GM21576 (cell line): ENCODE results near the gene DPH2.

ENCODE experiments used
- ATAC-seq: cut with Tn5 transposase; IDR thresholded peaks from one replicate; pipeline ENCODE4 v1.9.1; 2021; ENCODE audit warnings: mild to moderate bottlenecking, moderate library complexity; ENCODE audit not compliant: unreplicated experiment

Gene DPH2

DNA sequence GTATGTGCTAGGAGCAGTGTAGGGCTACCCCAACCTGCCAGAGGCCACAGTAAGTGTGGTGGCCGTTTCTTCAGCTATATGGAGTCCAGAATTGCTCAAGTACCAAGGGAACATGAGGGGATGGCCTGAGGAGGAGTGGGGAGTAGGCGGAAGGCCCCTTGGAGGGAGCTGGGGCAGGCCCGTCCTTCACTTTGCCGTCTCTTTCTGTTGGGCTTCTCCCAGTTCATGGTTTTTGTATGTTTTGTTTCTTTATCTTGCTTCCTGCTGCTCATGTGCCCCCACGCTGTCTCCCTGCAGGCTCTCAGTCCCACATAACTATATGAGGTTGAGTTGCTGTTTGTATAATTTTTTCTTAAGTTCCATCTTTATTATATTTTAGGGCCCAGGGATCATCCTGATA is 5.9 kb upstream of the DPH2 start:
- ATAC-seq: no peak

DNA sequence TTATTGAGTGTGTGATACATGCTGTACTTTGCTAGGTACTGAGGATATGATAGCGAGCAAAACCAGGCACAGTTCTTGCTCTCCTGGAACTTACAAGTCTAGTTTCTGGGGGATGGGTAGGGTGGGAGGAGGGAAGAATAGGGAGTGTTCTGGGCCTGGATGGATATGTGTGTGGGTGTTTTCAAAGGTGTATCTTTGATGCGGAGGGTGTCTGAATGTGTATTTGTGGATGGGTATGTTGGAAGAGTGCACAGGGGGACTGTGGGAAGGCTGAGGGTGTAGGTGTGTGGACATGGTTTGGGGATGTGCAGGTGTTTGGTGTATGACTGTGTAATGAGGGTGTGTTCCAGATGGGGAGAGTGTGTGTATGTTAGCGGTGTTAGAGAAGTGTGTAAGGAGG is 4.5 kb upstream of the DPH2 start:
- ATAC-seq: no peak

DNA sequence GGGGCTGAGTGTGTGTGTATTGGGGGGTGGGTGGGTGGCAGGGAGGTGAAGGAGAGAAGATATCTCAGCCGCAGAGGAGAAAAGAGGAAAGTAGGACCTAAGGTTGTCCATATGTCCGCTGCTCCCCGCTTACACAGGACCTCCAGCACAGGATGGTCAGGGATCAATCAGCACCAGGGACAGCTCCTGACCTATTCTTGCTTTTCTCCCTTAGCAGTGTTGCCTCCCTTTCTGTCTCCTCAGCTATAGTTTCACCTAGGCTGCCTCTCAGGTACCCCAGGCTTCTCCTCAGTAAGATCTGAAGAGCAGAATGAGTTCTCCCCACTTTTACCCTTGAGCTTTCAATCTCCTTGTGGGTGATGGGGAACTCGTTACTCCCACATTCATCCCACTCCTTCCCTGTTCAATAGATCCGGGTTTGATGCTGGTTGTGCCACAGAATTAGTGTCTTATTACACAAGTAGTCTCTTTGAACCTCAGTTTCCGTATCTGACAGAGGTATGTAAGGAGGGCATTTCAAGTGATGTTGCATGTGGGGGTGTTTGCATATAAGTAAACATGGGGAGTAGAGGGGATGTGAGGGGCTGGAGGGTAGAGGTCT is 1.4 kb upstream of the DPH2 start:
- no peak for ATAC-seq

DNA sequence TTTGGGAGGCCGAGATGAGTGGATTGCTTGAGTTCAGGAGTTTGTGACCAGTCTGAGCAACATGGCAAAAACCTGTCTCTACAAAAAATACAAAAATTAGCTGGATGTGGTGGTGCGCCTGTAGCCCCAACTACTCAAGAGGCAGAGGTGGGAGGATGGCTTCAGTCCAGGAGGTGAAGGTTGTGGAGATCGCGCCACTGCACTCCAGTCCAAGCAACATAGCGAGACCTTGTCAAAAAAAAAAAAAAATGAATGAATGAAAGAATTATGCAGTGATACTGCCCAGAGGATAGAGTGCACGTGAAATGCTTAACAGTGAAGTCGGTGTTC is 429 bp upstream of the DPH2 start:
- ATAC-seq: no peak

DNA sequence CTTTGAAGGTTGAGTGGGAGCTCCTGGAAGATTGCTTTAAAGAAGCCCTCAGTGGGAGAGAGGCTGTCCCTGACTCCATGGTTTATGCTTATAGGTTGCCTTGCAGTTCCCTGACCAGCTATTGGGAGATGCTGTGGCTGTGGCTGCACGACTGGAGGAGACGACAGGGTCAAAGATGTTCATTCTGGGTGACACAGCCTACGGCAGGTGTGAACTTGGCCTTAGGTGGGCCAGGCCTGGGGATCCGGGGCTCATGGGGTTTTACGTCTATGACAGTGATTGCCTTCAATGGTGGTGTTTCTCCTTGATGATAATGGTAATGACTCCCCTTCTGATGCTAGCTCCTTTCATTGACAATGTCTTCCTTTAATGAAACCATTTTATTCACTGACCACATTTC is 692 bp downstream of the DPH2 start:
- ATAC-seq: no peak

DNA sequence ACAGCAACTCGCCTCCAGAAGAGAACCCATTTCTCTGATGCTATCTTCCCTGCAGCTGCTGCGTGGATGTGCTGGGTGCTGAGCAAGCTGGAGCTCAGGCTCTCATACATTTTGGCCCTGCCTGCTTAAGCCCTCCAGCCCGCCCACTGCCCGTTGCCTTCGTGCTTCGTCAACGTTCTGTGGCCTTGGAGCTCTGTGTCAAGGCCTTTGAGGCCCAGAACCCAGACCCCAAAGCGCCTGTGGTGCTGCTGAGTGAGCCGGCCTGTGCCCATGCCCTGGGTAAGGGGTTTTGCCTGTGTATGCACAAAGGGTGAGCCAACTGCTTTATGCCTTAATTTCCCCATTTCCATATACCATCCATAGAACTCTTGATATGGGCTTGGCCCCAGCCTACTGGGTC is 1.1 kb downstream of the DPH2 start:
- no peak for ATAC-seq

DNA sequence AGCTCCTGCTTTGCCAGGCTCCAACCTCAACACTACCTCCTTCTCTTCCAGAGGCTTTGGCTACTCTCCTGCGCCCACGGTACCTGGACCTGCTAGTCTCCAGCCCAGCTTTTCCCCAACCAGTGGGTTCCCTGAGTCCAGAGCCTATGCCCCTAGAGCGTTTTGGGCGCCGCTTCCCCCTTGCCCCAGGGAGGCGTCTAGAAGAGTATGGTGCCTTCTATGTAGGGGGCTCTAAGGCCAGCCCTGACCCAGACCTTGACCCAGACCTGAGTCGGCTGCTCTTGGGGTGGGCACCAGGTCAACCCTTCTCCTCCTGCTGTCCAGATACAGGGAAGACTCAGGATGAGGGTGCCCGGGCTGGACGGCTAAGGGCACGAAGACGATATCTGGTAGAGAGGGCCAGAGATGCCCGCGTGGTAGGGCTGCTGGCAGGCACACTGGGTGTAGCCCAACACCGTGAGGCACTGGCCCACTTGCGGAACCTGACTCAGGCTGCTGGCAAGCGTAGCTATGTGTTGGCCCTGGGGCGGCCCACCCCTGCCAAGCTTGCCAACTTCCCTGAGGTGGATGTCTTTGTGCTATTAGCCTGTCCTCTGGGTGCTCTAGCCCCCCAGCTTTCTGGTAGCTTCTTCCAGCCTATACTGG is 1.6 kb downstream of the DPH2 start:
- ATAC-seq: no peak

DNA sequence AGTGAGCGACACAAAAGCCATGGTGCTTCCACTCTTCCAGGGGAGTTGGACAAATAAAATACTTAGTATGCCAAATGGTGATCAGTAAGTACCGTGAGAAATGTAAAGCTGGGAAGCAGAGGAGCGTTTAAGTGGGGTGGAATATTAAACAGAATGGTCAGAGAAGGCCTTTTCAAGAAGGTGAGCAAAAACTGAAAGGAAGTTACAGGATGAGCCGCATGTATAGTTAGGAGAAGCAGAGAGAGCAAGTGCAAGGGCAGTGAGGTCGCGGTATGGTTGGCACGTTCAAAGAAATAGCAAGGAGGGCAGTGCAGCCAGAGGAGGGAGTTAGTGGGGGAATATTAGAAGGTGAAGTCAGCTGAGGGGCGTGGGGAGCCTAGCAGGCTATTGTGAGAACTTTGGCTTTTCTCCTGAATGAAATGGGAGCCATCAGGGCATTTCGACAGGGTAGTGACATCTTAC is 4.2 kb downstream of the DPH2 start:
- no peak for ATAC-seq

DNA sequence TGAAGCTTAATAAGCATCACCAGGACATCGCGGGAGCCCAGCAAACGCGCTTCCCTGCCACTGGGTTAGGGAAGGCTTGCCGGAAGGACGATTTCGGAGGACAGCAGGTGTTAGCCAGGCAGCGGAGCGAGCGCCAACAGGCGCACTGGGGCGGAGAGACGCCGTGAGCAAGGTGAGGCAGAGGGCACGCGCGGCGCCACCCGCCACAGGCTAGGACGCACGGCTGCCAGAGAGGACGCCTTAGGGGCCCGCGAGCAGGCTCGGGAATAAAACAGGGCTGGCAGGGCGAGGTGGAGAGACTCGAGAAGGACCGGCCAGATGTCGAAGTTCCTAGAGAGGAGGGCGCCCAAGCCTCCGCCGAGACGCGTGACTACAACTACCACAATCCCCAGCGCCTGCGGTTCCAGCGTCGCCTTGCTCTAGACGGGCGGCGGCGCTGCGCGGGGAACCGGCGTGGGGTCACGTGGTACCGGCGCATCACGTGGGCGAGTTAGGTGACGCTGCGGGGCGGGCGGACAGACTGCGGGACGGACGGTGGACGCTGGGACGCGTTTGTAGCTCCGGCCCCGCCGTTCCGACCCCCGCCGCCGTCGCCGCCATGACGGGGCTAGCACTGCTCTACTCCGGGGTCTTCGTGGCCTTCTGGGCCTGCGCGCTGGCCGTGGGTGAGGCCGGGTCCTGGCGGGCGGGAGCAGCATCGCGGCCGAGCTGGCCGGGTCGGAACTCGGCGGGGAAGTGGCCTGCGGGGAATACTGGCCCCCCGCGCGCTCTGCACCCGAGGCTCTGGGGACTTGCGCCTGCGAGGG is 4.8 kb downstream of the DPH2 start, which contains the start of gene ATP6V0B:
Gene ATP6V0B (plus strand): TSS at position 518 of the 806 bp plus-strand sequence. CDS start 81 bp downstream, at position 599.
- ATAC-seq: peak; percentile 59

DNA sequence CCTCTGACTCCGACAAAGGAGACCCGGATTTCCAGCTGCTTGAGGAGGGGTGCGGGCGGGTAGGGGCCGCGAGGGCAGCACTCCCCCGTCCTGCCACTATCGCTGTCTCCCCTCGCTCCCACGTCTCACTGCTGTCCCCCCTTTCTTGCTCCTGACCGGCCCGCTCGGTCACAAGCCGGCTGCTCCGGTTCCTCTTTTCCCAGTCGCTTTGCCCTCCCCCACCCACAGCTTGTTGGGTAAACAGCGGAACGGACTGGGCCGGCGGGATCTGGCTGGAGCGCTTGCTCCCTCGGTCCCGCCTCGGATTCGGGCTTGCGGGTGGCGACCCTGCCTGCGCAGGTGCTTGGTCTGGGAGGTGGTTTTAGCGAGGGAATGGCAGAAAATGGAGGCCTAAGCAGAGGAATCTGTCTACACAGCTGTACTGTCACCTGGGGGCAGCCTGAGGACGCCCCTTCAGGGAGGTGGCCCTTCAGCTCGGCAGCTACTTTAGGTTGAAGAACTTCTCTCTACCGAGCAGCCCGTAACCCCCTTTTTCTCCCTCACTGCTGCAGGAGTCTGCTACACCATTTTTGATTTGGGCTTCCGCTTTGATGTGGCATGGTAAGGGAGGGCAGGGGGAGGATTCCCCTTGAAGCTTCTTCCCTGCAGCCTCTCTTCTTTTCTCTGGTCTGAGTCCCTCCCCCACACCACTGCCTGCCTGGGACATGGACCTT is 5.6 kb downstream of the DPH2 start:
- ATAC-seq: no peak

DNA sequence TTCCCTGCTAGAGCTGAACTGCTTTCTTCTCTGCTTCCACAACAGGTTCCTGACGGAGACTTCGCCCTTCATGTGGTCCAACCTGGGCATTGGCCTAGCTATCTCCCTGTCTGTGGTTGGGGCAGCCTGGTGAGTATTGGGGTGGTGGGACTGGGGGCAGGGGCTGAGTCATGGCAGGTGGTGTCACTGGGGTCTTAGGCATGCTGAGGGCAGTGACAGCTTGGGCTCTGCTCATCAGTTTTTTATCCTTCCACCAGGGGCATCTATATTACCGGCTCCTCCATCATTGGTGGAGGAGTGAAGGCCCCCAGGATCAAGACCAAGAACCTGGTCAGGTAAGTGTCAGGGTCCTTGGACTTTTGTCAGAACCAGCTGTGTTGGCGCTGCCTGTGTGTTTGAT is 6.2 kb downstream of the DPH2 start:
- ATAC-seq: no peak

DNA sequence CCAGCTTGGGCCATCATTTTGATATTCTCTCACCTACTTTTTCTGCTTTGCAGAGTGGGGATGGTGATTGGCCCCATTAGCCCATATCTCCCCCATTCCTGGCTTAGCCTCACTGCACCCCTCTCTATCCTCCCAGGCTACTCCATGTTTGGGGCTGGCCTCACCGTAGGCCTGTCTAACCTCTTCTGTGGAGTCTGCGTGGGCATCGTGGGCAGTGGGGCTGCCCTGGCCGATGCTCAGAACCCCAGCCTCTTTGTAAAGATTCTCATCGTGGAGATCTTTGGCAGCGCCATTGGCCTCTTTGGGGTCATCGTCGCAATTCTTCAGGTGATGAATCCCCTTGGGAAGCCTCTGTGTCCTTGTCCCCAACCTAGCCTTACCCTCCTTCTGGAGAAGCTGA is 7.1 kb downstream of the DPH2 start:
- no peak for ATAC-seq

DNA sequence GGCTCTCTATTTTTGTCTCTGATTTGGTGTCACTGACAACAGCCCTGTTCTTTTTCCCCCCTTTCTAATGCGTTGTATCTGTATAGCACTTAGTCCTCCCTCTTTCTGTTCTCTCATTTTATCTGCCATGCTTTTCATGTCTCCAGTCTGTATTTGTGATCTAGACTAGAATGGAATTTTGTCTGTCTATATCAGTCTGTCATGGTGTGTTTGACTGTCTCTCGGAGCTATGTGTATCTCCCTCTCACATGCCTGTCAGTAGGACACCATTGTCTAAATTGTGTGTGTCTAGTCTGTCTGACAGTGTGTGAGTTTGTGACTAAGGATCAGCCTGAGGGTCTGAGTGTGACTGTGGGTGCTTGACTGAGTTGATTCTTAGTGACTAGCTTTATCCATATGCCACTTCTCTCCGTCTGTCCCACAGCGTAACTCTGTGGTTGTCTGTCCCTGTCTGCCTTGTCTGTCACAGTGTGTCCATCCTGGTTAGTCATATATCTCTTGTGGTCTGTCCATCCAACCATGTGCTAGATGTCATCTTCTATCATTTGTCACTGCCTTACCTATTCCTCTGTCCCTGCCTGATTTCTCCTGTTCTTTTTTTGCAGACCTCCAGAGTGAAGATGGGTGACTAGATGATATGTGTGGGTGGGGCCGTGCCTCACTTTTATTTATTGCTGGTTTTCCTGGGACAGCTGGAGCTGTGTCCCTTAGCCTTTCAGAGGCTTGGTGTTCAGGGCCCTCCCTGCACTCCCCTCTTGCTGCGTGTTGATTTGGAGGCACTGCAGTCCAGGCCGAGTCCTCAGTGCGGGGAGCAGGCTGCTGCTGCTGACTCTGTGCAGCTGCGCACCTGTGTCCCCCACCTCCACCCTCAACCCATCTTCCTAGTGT is 7.8 kb downstream of the DPH2 start:
- no peak for ATAC-seq

DNA sequence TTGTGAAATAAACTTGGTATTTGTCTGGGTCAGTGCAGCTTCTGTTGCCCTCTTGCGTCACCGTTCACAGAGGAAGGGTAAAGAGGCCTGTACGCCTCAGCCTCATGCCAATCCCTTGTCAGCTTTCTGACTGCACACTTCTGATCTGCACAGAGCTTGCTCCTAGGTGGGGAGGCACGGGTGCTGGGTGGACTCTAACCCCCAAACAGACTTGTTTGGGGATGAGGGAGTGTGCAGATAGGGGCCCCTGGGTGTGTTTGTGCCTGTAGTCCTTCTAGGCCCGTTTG is 8.4 kb downstream of the DPH2 start:
- ATAC-seq: no peak

DNA sequence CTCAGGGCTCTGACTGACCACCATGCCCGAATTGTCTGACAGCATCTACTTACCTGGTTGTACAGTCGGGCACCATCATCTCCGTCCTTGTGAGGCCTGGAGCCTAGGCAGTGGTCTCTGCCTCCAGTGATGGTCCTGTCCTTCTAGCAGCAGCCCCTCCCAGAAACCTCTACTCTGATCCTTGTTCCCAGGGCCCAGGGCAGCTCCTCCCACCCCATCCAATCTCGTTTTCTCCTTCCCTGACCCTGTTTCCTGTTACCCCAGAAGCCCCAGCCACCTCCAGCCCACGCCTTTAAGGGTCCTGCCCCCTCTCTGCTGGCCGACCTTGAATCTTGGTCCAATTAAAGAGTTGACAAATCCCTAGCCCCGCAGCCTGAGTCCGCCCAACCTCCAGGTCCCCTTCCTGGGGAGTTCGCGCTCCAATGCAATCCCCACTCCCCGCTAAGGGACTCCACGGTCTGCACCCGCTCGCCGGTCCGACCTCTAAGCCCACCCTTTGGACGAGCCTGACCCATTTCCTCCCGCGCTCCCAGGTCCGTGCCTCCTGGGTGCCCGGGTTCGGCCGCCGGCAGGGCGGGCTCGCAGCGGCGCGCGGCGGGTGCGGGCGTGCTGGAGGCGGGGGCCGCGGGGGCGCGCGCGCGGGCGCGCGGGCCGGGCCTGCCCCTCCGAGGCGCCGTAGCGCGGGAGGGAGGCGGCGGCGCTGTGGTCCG is 8.9 kb downstream of the DPH2 start, which contains the start of gene B4GALT2:
Gene B4GALT2 (plus strand): TSS at position 660 of the 710 bp plus-strand sequence. CDS start 1,951 bp downstream, outside the sequence.
- ATAC-seq: no peak

DNA sequence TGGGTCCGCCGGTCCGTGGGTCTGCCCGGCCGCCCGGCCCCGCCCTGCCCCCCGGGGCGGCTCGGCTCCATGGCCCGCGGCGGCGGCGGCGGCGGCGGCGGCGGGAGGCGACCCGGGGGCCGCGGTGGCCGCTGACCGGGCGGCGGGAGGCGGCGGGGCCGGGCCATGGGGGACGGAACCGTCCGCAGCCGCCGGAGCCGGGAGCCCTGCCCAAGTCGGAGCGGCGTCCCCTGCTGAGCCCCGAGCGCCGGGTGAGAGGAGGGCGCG is 9.4 kb downstream of the DPH2 start:
- no peak for ATAC-seq

DNA sequence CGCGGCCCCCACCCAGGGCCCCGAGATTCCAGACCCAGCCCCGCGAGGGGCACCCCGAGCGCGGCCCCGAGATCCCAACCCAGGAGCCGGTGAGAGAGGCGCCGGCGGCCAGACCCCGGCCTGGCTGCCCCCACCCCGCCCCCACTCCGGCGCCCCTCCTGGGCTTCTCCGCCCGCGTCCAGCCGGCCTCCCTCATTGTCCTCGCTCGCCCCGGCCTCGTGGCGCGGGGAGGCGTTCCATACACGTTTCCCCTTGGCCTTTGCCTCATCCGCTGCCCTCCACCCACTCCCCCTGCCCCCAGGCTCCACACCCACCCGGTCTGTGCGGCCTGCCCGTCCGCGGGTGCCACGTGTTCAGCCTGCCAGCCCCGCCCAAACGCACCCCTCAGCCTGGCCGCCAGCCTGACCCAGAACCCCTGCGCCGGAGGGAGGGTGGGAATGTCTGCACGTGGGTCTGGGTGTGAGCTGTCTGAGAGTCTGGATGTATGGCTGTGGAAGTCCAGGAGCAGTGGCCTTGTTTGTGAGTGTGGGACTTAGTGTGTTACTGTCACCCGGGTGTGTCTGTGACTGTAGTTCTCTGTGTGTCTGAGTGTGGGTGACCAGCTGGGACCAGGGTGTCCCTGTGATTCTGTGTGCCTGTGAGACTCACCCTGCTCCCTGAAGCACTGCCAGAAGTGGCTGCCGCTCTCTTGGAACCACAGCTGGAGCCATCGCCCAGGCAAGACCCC is 9.9 kb downstream of the DPH2 start:
- ATAC-seq: no peak

DNA sequence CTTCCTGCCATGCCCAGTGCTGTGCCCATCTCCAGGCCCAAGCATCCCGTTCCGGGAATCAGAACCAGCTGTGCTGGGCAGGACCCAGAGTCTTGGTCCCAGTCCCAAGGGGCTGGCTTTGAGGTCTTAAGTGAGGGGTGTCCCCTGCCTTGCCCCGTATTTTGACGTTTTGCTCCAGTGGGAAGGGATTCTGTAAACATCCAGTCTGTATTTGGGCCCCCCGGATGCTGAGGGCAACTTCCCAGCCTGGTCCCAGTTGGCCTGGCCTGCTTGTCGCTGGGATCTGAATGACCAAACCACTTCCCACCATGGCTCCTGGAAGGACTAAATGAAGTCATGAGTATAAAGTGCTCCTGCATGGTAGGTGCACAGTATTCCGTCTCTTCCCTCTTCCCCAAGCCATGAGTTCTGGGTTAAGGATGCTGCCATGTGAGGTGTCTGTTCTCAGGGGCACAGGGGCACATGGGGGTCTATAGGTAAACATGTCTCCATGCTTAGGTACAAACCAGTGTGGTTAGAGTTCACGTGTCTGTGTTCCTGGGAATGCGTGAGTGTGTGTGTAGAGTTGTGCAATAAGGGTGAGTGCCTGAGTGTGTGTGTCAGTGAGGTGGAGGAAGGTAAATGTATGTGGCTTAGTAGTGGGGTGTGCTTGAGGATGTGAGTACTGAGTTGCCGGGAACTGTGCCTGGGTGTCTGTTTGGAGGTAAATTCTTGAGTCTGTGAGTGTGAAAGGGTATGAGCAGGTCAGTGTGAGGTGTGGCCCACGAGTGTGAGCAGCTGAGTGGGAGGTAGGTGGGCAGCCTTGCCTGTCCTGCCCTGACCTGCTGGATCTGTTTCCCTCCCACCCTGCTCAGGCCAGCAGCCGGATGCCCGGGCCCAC is 10.7 kb downstream of the DPH2 start:
- no peak for ATAC-seq

DNA sequence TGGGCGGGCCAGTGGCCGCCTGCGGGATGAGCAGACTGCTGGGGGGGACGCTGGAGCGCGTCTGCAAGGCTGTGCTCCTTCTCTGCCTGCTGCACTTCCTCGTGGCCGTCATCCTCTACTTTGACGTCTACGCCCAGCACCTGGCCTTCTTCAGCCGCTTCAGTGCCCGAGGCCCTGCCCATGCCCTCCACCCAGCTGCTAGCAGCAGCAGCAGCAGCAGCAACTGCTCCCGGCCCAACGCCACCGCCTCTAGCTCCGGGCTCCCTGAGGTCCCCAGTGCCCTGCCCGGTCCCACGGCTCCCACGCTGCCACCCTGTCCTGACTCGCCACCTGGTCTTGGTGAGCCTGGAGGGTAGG is 11.3 kb downstream of the DPH2 start:
- ATAC-seq: no peak
